ENCODE measurements around the gene SFXN3. TPM values are rescaled to one million over a fixed set of nuclear protein-coding genes. Genes with fewer than 3 reads are reported as not detected.

The SFXN3 gene
- total RNA-seq, 1 donor from 2014 or later = 72.4 TPM

DNA sequence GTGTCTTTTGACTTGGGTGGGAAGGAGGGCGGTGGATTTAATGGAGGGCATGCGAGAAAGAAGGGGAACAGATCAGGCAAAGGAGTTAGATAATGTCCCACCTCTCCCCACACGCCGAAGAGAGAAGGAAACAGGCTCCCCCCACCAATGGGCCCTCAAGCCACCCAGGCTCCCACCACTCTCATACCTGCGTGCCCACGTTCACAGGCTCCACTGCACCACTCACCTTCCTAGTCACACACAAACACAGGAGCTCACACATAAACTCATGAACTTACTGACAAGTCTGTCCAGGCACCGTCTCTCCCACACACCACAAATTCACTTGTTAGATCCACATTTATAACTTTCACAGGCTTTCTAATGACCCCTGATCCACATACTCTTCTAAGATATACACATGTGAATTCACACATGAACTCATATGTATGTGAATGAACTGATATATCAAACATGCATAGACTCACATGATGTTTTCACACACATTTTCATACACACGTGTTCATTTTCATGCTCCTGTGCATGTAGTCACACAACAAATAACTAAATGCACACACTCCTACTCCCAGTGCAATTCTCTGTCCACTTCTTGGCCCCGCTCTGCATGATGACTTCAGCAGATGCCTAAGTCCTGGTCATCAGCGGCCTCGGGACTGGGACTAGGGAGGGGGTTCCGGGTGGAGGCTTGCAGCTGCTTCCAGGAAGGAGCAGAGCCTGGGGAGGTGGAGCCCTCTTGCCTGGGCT is 29.9 kb upstream of the SFXN3 start:
- DNase-seq (ENCODE audit: low spot score in 2 of 2) = peak; percentile 83 to 97
- peaks cover 36% of the 10 kb centered on the region in 2 donors for H3K36me3 ChIP-seq
- H3K27me3 ChIP-seq = no peaks in the 10 kb centered on the region
- H3K27ac ChIP-seq = peak overlapping the region; percentile 99 to 100
- intact Hi-C loops (cut with DNase I) = loop anchor here (1.0 to 10.0 kb wide), 2 partner anchors 11 to 1644 kb away; partner anchors contain the start of gene TRIM8
- no peaks in the 10 kb centered on the region for H3K9me3 ChIP-seq
- peaks cover 23 to 34% of the 10 kb centered on the region in 2 donors for H3K4me1 ChIP-seq
- H3K4me3 ChIP-seq = peak overlapping the region; percentile 79 to 92
- TF ChIP-seq, protein P1, sequence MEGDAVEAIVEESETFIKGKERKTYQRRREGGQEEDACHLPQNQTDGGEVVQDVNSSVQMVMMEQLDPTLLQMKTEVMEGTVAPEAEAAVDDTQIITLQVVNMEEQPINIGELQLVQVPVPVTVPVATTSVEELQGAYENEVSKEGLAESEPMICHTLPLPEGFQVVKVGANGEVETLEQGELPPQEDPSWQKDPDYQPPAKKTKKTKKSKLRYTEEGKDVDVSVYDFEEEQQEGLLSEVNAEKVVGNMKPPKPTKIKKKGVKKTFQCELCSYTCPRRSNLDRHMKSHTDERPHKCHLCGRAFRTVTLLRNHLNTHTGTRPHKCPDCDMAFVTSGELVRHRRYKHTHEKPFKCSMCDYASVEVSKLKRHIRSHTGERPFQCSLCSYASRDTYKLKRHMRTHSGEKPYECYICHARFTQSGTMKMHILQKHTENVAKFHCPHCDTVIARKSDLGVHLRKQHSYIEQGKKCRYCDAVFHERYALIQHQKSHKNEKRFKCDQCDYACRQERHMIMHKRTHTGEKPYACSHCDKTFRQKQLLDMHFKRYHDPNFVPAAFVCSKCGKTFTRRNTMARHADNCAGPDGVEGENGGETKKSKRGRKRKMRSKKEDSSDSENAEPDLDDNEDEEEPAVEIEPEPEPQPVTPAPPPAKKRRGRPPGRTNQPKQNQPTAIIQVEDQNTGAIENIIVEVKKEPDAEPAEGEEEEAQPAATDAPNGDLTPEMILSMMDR (IDR thresholded peaks at IDR 0.05) = no peak

DNA sequence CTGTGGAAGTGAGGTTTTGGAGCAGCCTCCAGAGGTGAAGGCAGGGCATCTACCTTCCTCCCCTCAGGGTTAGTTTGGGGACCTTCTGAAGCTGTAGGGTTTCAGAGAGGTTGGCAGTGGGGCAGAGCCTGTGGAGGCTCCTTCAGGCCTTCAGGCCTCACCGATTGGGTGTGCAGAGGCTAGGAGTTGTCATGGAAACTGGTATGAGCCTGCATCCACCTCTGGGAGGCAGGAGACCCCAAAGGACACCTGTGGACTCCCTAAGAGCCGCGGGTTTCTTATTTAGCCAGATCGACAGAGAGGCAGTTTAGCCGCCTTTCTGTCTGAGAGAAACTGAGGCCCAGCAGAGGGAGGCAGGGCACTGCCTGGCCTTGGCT is 29.4 kb upstream of the SFXN3 start:
- intact Hi-C loops (cut with DNase I) = loop anchor here (1.0 to 10.0 kb wide), 2 partner anchors 11 to 1643 kb away; partner anchors contain the start of gene TRIM8
- no peaks in the 10 kb centered on the region for H3K27me3 ChIP-seq
- DNase-seq (ENCODE audit: low spot score in 2 of 2) = no peak
- H3K4me3 ChIP-seq = peak overlapping the region; percentile 79 to 92
- H3K36me3 ChIP-seq = peaks cover 42% of the 10 kb centered on the region in 2 donors
- TF ChIP-seq, protein P1 (IDR thresholded peaks at IDR 0.05) = no peak
- H3K27ac ChIP-seq = peak overlapping the region; percentile 99 to 100
- H3K4me1 ChIP-seq = peaks cover 20 to 29% of the 10 kb centered on the region in 2 donors
- no peaks in the 10 kb centered on the region for H3K9me3 ChIP-seq

DNA sequence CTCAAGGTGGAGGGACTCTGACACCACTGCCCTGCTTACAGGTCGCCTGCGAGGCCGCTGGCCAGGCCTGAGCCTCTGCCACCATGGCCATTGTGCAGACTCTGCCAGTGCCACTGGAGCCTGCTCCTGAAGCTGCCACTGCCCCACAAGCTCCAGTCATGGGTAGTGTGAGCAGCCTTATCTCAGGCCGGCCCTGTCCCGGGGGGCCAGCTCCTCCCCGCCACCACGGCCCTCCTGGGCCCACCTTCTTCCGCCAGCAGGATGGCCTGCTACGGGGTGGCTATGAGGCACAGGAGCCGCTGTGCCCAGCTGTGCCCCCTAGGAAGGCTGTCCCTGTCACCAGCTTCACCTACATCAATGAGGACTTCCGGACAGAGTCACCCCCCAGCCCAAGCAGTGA is 28.6 kb upstream of the SFXN3 start:
- no peak for DNase-seq (ENCODE audit: low spot score in 2 of 2)
- peaks cover 50% of the 10 kb centered on the region in 2 donors for H3K36me3 ChIP-seq
- peak overlapping the region; percentile 99 to 100 for H3K27ac ChIP-seq
- H3K9me3 ChIP-seq = no peaks in the 10 kb centered on the region
- H3K4me3 ChIP-seq = peak overlapping the region in 1 of 2 donors; percentile 79
- peaks cover 19 to 24% of the 10 kb centered on the region in 2 donors for H3K4me1 ChIP-seq
- TF ChIP-seq, protein P1 (IDR thresholded peaks at IDR 0.05) = no peak
- H3K27me3 ChIP-seq = no peaks in the 10 kb centered on the region
- intact Hi-C loops (cut with DNase I) = loop anchor here (10.0 kb wide), 1 partner anchor 1642 kb away; the partner anchor contains the start of gene TRIM8

DNA sequence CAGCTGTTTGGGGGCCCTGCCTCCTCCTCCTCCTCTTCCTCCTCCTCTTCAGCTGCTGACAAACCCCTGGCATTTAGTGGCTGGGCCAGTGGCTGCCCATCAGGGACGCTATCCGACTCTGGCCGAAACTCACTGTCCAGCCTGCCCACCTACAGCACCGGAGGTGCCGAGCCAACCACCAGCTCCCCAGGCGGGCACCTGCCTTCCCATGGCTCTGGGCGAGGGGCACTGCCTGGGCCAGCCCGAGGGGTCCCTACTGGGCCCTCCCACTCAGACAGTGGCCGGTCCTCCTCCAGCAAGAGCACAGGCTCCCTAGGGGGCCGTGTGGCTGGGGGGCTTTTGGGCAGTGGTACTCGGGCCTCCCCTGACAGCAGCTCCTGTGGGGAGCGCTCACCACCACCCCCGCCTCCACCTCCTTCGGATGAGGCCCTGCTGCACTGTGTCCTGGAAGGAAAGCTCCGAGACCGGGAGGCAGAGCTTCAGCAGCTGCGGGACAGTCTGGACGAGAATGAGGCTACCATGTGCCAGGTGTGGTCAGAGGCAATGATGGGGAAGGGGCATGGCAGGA is 27.3 kb upstream of the SFXN3 start:
- Histone ChIP-seq H3K27me3 (no peaks in the 10 kb centered on the region), H3K27ac (peak overlapping the region; percentile 99 to 100), H3K4me3 (no peak overlapping the region), H3K4me1 (peaks cover 16 to 22% of the 10 kb centered on the region in 2 donors), H3K36me3 (peaks cover 50 to 52% of the 10 kb centered on the region in 2 donors), H3K9me3 (no peaks in the 10 kb centered on the region)
- intact Hi-C loops (cut with DNase I) = loop anchor here (10.0 kb wide), 1 partner anchor 1641 kb away; the partner anchor contains the start of gene TRIM8
- TF ChIP-seq, protein P1 (IDR thresholded peaks at IDR 0.05) = no peak
- DNase-seq (ENCODE audit: low spot score in 2 of 2) = no peak

DNA sequence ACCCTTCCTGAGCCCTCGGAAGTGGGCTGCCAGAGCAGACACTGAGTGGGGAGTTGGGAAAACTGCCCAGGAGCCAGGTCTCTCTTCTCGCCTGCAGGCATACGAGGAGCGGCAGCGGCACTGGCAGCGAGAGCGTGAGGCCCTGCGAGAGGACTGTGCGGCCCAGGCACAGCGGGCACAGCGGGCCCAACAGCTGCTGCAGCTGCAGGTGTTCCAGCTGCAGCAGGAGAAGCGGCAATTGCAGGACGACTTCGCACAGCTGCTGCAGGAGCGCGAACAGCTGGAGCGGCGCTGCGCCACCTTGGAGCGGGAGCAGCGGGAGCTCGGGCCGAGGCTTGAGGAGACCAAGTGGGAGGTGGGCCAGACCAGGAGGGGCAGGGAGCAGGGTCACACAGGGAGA is 25.7 kb upstream of the SFXN3 start:
- no peak for DNase-seq (ENCODE audit: low spot score in 2 of 2)
- TF ChIP-seq, protein P1 (IDR thresholded peaks at IDR 0.05) = no peak
- Histone ChIP-seq H3K4me1 (peaks cover 16 to 19% of the 10 kb centered on the region in 2 donors), H3K9me3 (no peaks in the 10 kb centered on the region), H3K36me3 (peaks cover 50 to 52% of the 10 kb centered on the region in 2 donors), H3K27ac (no peak overlapping the region), H3K4me3 (no peak overlapping the region), H3K27me3 (no peaks in the 10 kb centered on the region)
- intact Hi-C loops (cut with DNase I) = loop anchor here (10.0 kb wide), 1 partner anchor 1639 kb away; the partner anchor contains the start of gene TRIM8
